HEK293T (cell line): ENCODE measurements around the gene TOMM6.

Source experiments
- CTCF ChIA-PET: fragments of 350-600 bp; formaldehyde crosslinking; extraction: SDS; loops from one replicate; lab custom pipeline; 2021; ENCODE audit warnings: antibody characterized with exemption, inconsistent platforms; lab: Yijun Ruan, JAX
- POLR2A ChIA-PET: fragments of 350-600 bp; formaldehyde crosslinking; extraction: SDS; loops from one replicate; lab custom pipeline; 2020; ENCODE audit warnings: antibody characterized with exemption, inconsistent platforms; lab: Yijun Ruan, JAX
- DNase-seq: peaks from one replicate; pipeline ENCODE4 v3.0.0; 2012; ENCODE audit warnings: mixed read lengths; ENCODE audit errors: extremely low spot score
- ARNT ChIP-seq: fragments of 450-650 bp; IDR thresholded peaks from 2 replicates; pipeline ENCODE4 v1.6.1; 2017; ENCODE audit warnings: mild to moderate bottlenecking
- BHLHE40 ChIP-seq: fragments of 450-650 bp; IDR thresholded peaks from 2 replicates; pipeline ENCODE4 v1.6.1; 2016; ENCODE audit warnings: mild to moderate bottlenecking, moderate library complexity, borderline replicate concordance
- CTBP1 ChIP-seq: fragments of 450-650 bp; IDR thresholded peaks from 2 replicates; pipeline ENCODE4 v1.6.1; 2016; ENCODE audit warnings: borderline replicate concordance
- ELF4 ChIP-seq: fragments of 450-650 bp; IDR thresholded peaks from 2 replicates; pipeline ENCODE4 v1.6.1; 2017; ENCODE audit warnings: antibody characterized with exemption
- FOXA1 ChIP-seq: fragments of 450-650 bp; IDR thresholded peaks from 2 replicates; pipeline ENCODE4 v1.6.1; 2016; ENCODE audit warnings: mild to moderate bottlenecking
- FOXK2 ChIP-seq: fragments of 450-650 bp; IDR thresholded peaks from 2 replicates; pipeline ENCODE4 v1.6.1; 2016; ENCODE audit warnings: mild to moderate bottlenecking
- FOXM1 ChIP-seq: fragments of 450-650 bp; IDR thresholded peaks from 2 replicates; pipeline ENCODE4 v1.6.1; 2017; ENCODE audit warnings: mild to moderate bottlenecking, borderline replicate concordance
- HDGF ChIP-seq: fragments of 450-650 bp; IDR thresholded peaks from 2 replicates; pipeline ENCODE4 v1.6.1; 2017; ENCODE audit warnings: antibody characterized with exemption, borderline replicate concordance
- L3MBTL2 ChIP-seq: fragments of 450-650 bp; conservative IDR thresholded peaks from 2 replicates; pipeline ENCODE4 v1.6.1; 2016; ENCODE audit warnings: mild to moderate bottlenecking
- LEF1 ChIP-seq: fragments of 450-650 bp; IDR thresholded peaks from 2 replicates; pipeline ENCODE4 v1.6.1; 2017; ENCODE audit warnings: mild to moderate bottlenecking, borderline replicate concordance
- NFRKB ChIP-seq: fragments of 450-650 bp; IDR thresholded peaks from 2 replicates; pipeline ENCODE4 v1.6.1; 2016; ENCODE audit warnings: mild to moderate bottlenecking, moderate library complexity
- PKNOX1 ChIP-seq: fragments of 450-650 bp; IDR thresholded peaks from 2 replicates; pipeline ENCODE4 v1.6.1; 2016
- SP1 ChIP-seq: fragments of 450-650 bp; IDR thresholded peaks from 2 replicates; pipeline ENCODE4 v1.6.1; 2017
- SUZ12 ChIP-seq: fragments of 450-650 bp; IDR thresholded peaks from 2 replicates; pipeline ENCODE4 v1.6.1; 2016; ENCODE audit warnings: mild to moderate bottlenecking
- TARDBP ChIP-seq: fragments of 450-650 bp; IDR thresholded peaks from 2 replicates; pipeline ENCODE4 v1.6.1; 2016
- ZNF384 ChIP-seq: fragments of 450-650 bp; IDR thresholded peaks from 2 replicates; pipeline ENCODE4 v1.6.1; 2016

Gene TOMM6

GRCh38 chr6:41818271-41819054 lies 31.0 kb downstream of the TOMM6 start:
- DNase-seq = no peak
- TF ChIP-seq SUZ12 = no peak
- no peak for TF ChIP-seq LEF1
- no peak for TF ChIP-seq L3MBTL2
- TF ChIP-seq NFRKB = no peak
- TF ChIP-seq FOXA1 = no peak
- no peak for TF ChIP-seq ZNF384
- no peak for TF ChIP-seq FOXK2
- no peak for TF ChIP-seq BHLHE40
- TF ChIP-seq HDGF = no peak
- no peak for TF ChIP-seq ARNT
- no peak for TF ChIP-seq TARDBP
- TF ChIP-seq ELF4 = no peak
- TF ChIP-seq CTBP1 = no peak
- no peak for TF ChIP-seq FOXM1
- TF ChIP-seq PKNOX1 = no peak
- TF ChIP-seq SP1 = no peak
- ChIA-PET POLR2A (interaction anchor here (1.0 kb wide), 1 partner anchor 24 kb away, joined by 3 read pairs; no protein-coding TSS in a partner anchor), CTCF (interaction anchor here (0.6 to 0.9 kb wide), 2 partner anchors 17 to 117 kb away, joined by 3 read pairs; no protein-coding TSS in a partner anchor)

DNA sequence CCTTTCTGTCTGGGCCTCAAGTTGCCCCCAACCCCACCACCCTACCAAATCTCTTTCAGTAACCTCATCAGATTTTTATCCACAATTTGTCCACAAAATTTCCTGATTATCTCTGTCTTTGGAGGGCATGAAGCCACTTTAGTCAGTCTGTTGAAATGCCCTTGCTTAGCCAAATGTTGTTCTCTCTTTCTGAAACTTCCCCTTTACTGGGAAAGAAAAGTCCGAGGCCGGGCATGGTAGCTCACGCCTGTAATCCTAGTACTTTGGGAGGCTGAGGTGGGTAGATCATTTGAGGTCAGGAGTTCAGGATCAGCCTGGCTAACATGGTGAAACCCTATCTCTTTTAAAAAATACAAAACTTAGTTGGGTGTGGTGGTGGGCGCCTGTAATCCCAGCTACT lies 33.8 kb downstream of the TOMM6 start:
- POLR2A ChIA-PET = no interaction called here
- TF ChIP-seq L3MBTL2 = no peak
- TF ChIP-seq ELF4 = no peak
- no peak for TF ChIP-seq ARNT
- no peak for TF ChIP-seq FOXM1
- no peak for TF ChIP-seq FOXK2
- no peak for TF ChIP-seq CTBP1
- TF ChIP-seq TARDBP = no peak
- TF ChIP-seq SUZ12 = no peak
- no peak for TF ChIP-seq PKNOX1
- no peak for TF ChIP-seq NFRKB
- TF ChIP-seq HDGF = no peak
- no peak for TF ChIP-seq ZNF384
- TF ChIP-seq LEF1 = no peak
- no peak for TF ChIP-seq BHLHE40
- no peak for TF ChIP-seq FOXA1
- TF ChIP-seq SP1 = no peak
- CTCF ChIA-PET = no interaction called here
- DNase-seq = no peak

DNA sequence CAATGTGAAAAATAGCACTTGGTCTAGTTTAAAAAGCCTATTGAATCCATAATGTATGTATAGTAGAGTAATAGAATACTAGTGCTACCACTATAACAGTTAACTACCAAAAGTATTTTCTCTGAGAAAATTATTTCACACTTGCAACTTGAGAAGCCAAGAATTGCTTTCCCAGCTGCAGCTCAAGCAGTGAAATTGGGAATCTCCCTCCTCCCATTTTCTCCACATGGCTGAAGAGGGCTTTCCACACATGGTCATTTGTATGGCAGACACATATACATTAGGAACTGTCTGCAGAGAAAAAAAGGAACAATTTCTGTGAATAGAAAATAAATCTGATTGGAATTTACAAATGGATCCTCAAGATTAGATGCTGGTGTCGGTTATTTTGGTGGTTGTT lies 34.5 kb downstream of the TOMM6 start:
- TF ChIP-seq SUZ12 (no peak), PKNOX1 (no peak), FOXK2 (no peak), ARNT (no peak), ELF4 (no peak)
- CTCF ChIA-PET = no interaction called here
- POLR2A ChIA-PET = no interaction called here
- DNase-seq = no peak

DNA sequence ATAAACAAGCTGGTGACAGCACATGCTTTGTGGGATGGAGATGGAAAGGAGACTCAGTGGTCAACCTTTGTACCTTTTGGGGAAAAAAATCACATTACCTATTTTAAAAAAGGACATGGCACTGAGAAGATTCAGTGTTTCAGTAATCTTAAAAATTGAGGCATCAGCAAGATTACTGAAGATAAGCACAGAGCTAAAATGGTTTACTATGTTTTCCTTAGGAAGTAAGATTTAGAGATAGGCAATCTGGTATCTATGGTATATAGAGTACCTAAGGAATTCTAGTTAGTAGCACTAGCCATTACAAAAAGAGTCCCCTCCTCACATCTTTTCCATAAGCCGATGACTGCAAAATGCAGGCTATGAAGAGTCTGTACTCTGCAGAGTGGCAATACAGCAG lies 35.7 kb downstream of the TOMM6 start:
- no peak for DNase-seq
- no peak for TF ChIP-seq LEF1
- TF ChIP-seq SP1 = no peak
- TF ChIP-seq ELF4 = no peak
- no peak for TF ChIP-seq FOXK2
- no peak for TF ChIP-seq ZNF384
- TF ChIP-seq L3MBTL2 = no peak
- TF ChIP-seq CTBP1 = no peak
- TF ChIP-seq HDGF = no peak
- TF ChIP-seq NFRKB = no peak
- TF ChIP-seq PKNOX1 = no peak
- TF ChIP-seq ARNT = no peak
- no peak for TF ChIP-seq BHLHE40
- no peak for TF ChIP-seq SUZ12
- POLR2A ChIA-PET = no interaction called here
- CTCF ChIA-PET = interaction anchor here (0.8 kb wide), 1 partner anchor 21 kb away, joined by 7 read pairs; no protein-coding TSS in a partner anchor

DNA sequence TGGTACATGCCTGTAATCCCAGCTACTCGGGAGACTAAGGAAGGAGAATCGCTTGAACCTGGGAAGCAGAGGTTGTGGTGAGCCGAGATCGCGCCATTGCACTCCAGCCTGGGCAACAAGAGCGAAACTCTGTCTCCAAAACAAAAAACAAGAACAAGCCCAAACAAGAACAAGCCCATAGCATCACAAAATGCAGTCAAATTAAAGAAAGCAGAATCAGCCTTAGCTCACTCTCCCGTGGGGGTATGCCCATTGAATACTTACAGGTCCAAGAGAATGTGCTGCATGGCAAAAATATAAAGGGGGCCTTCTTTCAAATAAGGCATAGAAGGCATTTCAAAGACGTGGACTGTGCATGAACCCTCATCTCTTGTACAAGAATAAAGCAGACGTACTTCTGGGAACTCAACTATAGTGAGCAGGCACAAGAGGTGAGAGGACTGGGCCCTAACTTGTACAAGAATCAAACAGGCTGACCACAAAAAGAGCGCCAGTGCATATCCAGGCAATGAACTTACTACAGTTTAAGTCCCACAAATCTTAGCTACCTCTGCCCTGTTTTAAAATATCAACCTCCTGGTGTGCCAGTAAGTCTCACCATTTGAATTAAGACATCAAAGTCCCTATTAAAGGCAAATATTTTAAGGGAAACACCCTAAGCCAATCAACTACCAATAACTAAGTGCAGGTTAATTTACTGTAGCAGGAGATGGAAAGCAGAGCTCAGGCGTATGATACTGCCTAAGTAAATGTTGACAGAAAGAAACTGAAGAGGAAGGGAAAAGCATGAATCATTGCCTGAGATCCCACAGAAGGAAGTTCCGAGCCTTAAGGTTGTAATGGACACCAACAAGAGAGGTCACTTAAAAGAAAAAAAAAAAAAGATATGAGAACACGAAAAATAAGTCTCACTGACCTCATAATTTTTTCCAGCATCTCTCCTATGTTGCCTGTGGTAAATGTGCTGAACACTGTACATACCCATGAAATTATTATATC lies 37.4 kb downstream of the TOMM6 start:
- CTCF ChIA-PET = no interaction called here
- POLR2A ChIA-PET = no interaction called here
- no peak for DNase-seq
- no peak for TF ChIP-seq ZNF384
- TF ChIP-seq CTBP1 = no peak
- TF ChIP-seq NFRKB = no peak
- TF ChIP-seq LEF1 = no peak
- TF ChIP-seq FOXK2 = no peak
- TF ChIP-seq HDGF = no peak
- no peak for TF ChIP-seq L3MBTL2
- no peak for TF ChIP-seq BHLHE40
- TF ChIP-seq TARDBP = no peak
- no peak for TF ChIP-seq SUZ12
- no peak for TF ChIP-seq ELF4
- TF ChIP-seq FOXA1 = no peak
